Liver (tissue), 9 donors: ENCODE data around the gene TGM4. TPM values are rescaled to one million over a fixed set of nuclear protein-coding genes. Genes with fewer than 3 reads are reported as not detected.

Source experiments
- DNase-seq: peaks from one replicate; pipeline ENCODE4 v3.0.0-alpha.2; 2017; ENCODE audit warnings: low spot score
- H3K27ac ChIP-seq, 2 donors: one replicate each; pipeline ENCODE4 v1.7.0; 2013; ENCODE audit warnings: inconsistent platforms in 2 of 2, low read length in 2 of 2, control low read depth in 1 of 2, low read depth in 1 of 2, mild to moderate bottlenecking in 1 of 2
- H3K27me3 ChIP-seq, 4 donors: one replicate each; pipeline versions ENCODE4 v1.6.1 to v1.7.0; 2013; ENCODE audit warnings: low read length in 3 of 4, inconsistent platforms in 1 of 4, mild to moderate bottlenecking in 1 of 4, moderate library complexity in 1 of 4; ENCODE audit not compliant: control insufficient read depth in 4 of 4, insufficient read depth in 4 of 4
- H3K36me3 ChIP-seq, 4 donors: one replicate each; pipeline versions ENCODE4 v1.6.1 to v1.7.0; 2013; ENCODE audit warnings: low read length in 3 of 4, mild to moderate bottlenecking in 3 of 4, low read depth in 1 of 4, moderate library complexity in 1 of 4; ENCODE audit not compliant: control insufficient read depth in 4 of 4, insufficient read depth in 3 of 4
- H3K4me1 ChIP-seq, 4 donors: one replicate each; pipeline versions ENCODE4 v1.6.1 to v1.7.0; 2013; ENCODE audit warnings: low read length in 3 of 4, mild to moderate bottlenecking in 3 of 4, moderate library complexity in 1 of 4; ENCODE audit not compliant: control insufficient read depth in 4 of 4, insufficient read depth in 4 of 4
- H3K4me3 ChIP-seq, 3 donors: one replicate each; pipeline versions ENCODE4 v1.6.1 to v1.7.0; 2013; ENCODE audit warnings: low read length in 3 of 3, control low read depth in 1 of 3, low read depth in 1 of 3, mild to moderate bottlenecking in 1 of 3
- H3K9ac ChIP-seq, 2 donors: one replicate each; pipeline ENCODE4 v1.7.0; 2013; ENCODE audit warnings: low read length in 2 of 2, mild to moderate bottlenecking in 2 of 2, moderate library complexity in 2 of 2, control low read depth in 1 of 2, low read depth in 1 of 2
- H3K9me3 ChIP-seq, 4 donors: one replicate each; pipeline versions ENCODE4 v1.6.1 to v1.7.0; 2013; ENCODE audit warnings: low read length in 3 of 4; ENCODE audit not compliant: control insufficient read depth in 4 of 4
- FOXA1 ChIP-seq: IDR thresholded peaks from 2 replicates; pipeline ENCODE4 v1.6.1; 2016; ENCODE audit warnings: antibody characterized with exemption
- FOXA2 ChIP-seq: IDR thresholded peaks from 2 replicates; pipeline ENCODE4 v1.6.1; 2016; ENCODE audit warnings: antibody characterized with exemption
- GABPA ChIP-seq, 2 donors: IDR thresholded peaks in 1 of 2; conservative IDR thresholded peaks in 1 of 2; 2 replicates each; pipeline ENCODE4 v1.6.1; 2016; ENCODE audit warnings: antibody characterized with exemption in 2 of 2, mild to moderate bottlenecking in 1 of 2, moderate library complexity in 1 of 2
- HNF4A ChIP-seq, 2 donors: conservative IDR thresholded peaks; 2 replicates each; pipeline ENCODE4 v1.6.1; 2016; ENCODE audit warnings: antibody characterized with exemption in 2 of 2, mild to moderate bottlenecking in 2 of 2
- HNF4G ChIP-seq: IDR thresholded peaks from 2 replicates; pipeline ENCODE4 v1.6.1; 2016; ENCODE audit warnings: antibody characterized with exemption
- JUND ChIP-seq, 2 donors: IDR thresholded peaks; 2 replicates each; pipeline ENCODE4 v1.6.1; 2016; ENCODE audit warnings: antibody characterized with exemption in 2 of 2
- NR2F2 ChIP-seq: IDR thresholded peaks from 2 replicates; pipeline ENCODE4 v1.6.1; 2016; ENCODE audit warnings: antibody characterized with exemption
- RAD21 ChIP-seq, 2 donors: IDR thresholded peaks; 2 replicates each; pipeline ENCODE4 v1.6.1; 2016; ENCODE audit warnings: antibody characterized with exemption in 2 of 2, mild to moderate bottlenecking in 2 of 2
- RXRA ChIP-seq, 2 donors: IDR thresholded peaks; 2 replicates each; pipeline ENCODE4 v1.6.1; 2017 to 2018; ENCODE audit warnings: antibody characterized with exemption in 2 of 2, mild to moderate bottlenecking in 1 of 2
- SP1 ChIP-seq: IDR thresholded peaks from 2 replicates; pipeline ENCODE4 v1.6.1; 2018; ENCODE audit warnings: antibody characterized with exemption, mild to moderate bottlenecking
- TAF1 ChIP-seq: conservative IDR thresholded peaks from 2 replicates; pipeline ENCODE4 v1.6.1; 2016; ENCODE audit warnings: antibody characterized with exemption, mild to moderate bottlenecking
- YY1 ChIP-seq: IDR thresholded peaks from 2 replicates; pipeline ENCODE4 v1.6.1; 2016; ENCODE audit warnings: antibody characterized with exemption, mild to moderate bottlenecking
- WGBS: extraction: QIAGEN DNeasy Blood & Tissue Kit; methylation state at CpG from one replicate; pipeline ENCODE4 v1.1.7; 2013; 5-methylcytosine and 5-hydroxymethylcytosine counted together
- polyA plus RNA-seq, 2 donors: library from polyadenylated mRNA; stranded (reverse) in 1 of 2; unstranded in 1 of 2; fragments of 200-250 nt in 1 of 2; fragments of >200 nt in 1 of 2; fragmentation: Nextera tagmentation in 1 of 2; extraction: Ambion mirVana in 1 of 2; gene quantifications; one replicate each; pipeline versions ENCODE4 v1.2.1 to v1.2.3, GENCODE V29; 2013 to 2015
- total RNA-seq, 2 donors: library from RNA; depleted of rRNA; stranded (reverse); fragments of >200 nt; gene quantifications; one replicate each; pipeline ENCODE4 v1.2.3, GENCODE V29; 2014
- TF ChIP-seq, protein P1 (sequence below): IDR thresholded peaks from 2 replicates; pipeline ENCODE4 v1.6.1; 2016; ENCODE audit warnings: antibody characterized with exemption
- TF ChIP-seq, protein P2 (sequence below): IDR thresholded peaks from 2 replicates; pipeline ENCODE4 v1.6.1; 2016; ENCODE audit warnings: antibody characterized with exemption
- TF ChIP-seq, protein P3 (sequence below): IDR thresholded peaks from 2 replicates; pipeline ENCODE4 v1.6.1; 2016; ENCODE audit warnings: antibody characterized with exemption
- donor health status: healthy.
- donor health status: healthy.
- donor health status: healthy.
- donor health status: healthy.
- donor health status: healthy.

TGM4 gene
- total and polyA plus RNA-seq, 4 donors: not detected

DNA sequence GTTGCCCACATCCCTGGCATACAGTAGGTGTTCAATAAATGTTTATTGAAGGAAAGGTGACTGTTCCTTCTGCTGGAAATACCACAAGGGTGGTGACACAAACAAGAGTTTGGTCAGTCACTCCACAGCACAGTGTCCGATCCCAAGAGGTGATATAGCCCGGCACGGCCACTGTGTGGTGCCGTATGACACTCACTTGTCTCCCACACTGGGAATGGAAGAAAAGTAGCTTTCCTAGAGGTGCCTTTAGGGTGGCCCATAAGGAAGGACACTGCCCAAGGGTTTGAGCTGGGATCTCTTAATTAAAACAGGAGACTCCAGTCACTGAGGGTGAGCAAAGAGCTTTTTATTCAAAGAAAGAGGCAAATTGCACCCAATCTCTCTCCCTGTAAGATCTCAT, 40.5 kb downstream of the TGM4 start:
- DNase-seq: no peak
- WGBS: 66% methylated on average over 4 of the region's 4 CpGs
- no peak overlapping the region for H3K4me3 ChIP-seq
- peaks cover 0 to 2% (median under 1%) of the 10 kb centered on the region in 4 donors for H3K36me3 ChIP-seq
- peaks cover 0 to 7% (median 2%) of the 10 kb centered on the region in 4 donors for H3K9me3 ChIP-seq
- no peak overlapping the region for H3K27ac ChIP-seq
- peaks cover 0 to under 1% (median 0%) of the 10 kb centered on the region in 4 donors for H3K27me3 ChIP-seq
- TF ChIP-seq YY1 (no peak), RAD21 (IDR thresholded peaks at IDR 0.05) (peak in 1 of 2 donors; percentile 68), GABPA (IDR thresholded peaks at IDR 0.05 in 1 of 2, conservative IDR thresholded peaks at IDR 0.05 in 1 of 2) (no peak), NR2F2 (no peak)
- H3K4me1 ChIP-seq: no peaks in the 10 kb centered on the region
- no peak overlapping the region for H3K9ac ChIP-seq

DNA sequence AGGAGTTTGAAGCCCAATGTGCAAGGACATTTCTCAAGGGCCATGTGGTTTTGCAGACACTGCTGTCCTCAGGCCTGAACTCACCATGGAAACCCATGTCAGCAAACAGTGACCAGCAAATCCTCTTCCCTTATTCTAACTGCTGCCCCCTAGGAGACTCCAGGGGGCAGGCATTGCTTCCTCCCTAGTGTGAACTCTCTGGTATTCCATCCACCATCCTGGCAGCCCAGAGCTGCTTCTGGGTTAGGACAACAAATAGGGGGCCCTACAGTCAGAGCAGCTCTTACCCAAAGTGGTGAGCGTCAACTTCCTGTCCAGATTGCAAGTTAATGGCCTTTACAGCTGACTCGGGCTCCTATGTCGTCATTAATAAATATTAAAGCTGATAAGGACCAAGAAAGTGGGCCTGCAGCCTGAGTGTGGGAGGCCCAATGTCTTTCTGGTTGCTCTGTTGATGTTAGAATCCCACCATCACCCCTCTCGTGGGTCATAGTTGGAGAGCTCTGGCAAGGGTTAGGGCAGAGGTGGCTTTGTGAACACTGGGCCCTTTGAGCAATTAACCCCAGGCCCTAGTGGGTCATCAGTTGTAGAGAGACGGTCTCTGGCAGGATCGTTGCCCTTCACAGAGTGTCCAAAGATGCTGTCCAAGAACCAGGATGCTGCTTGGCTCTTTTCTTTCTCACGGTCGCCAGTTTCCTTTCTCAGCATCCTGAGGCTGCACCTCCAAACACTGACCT, 41.5 kb downstream of the TGM4 start:
- Histone ChIP-seq H3K9me3 (peaks cover 0 to 4% (median 0%) of the 10 kb centered on the region in 4 donors), H3K4me1 (no peaks in the 10 kb centered on the region), H3K27me3 (no peaks in the 10 kb centered on the region), H3K36me3 (peaks cover 0 to 2% (median under 1%) of the 10 kb centered on the region in 4 donors), H3K4me3 (no peak overlapping the region), H3K27ac (no peak overlapping the region), H3K9ac (no peak overlapping the region)
- TF ChIP-seq NR2F2: peak; percentile 47
- no peak for TF ChIP-seq FOXA2
- no peak for TF ChIP-seq JUND (IDR thresholded peaks at IDR 0.05)
- WGBS: 81% methylated on average over 8 of the region's 8 CpGs
- no peak for DNase-seq

DNA sequence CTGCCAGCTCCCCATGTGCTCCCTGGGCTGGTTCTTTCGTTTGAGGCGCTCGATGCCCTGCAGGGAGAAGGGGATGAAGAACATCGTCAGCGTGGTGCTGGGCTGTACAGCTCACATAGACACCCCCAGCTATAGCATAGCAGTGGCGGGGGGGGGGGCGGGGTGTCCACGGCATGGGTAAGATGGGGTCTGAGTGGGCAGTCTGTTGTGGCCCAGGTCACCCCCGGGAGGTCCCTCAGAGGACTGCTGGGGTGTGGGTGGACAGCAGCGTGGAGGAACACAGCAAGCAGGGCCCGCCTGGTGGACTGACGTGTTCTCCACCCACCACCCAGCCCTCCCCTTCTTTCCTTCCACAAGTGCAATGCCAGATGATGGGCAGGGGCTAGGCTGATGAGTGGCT, 43.7 kb downstream of the TGM4 start:
- no peak overlapping the region for H3K9ac ChIP-seq
- WGBS: 98% methylated on average over 12 of the region's 12 CpGs
- peaks cover 0 to 17% (median 9%) of the 10 kb centered on the region in 4 donors for H3K36me3 ChIP-seq
- H3K9me3 ChIP-seq: no peaks in the 10 kb centered on the region
- H3K4me1 ChIP-seq: no peaks in the 10 kb centered on the region
- TF ChIP-seq JUND (IDR thresholded peaks at IDR 0.05): no peak
- TF ChIP-seq, protein P1, sequence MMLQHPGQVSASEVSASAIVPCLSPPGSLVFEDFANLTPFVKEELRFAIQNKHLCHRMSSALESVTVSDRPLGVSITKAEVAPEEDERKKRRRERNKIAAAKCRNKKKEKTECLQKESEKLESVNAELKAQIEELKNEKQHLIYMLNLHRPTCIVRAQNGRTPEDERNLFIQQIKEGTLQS: no peak
- no peak for TF ChIP-seq RAD21 (IDR thresholded peaks at IDR 0.05)
- no peak for TF ChIP-seq YY1
- TF ChIP-seq FOXA1: no peak
- TF ChIP-seq SP1: no peak
- TF ChIP-seq, protein P2, sequence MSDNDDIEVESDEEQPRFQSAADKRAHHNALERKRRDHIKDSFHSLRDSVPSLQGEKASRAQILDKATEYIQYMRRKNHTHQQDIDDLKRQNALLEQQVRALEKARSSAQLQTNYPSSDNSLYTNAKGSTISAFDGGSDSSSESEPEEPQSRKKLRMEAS: no peak
- TF ChIP-seq GABPA (IDR thresholded peaks at IDR 0.05 in 1 of 2, conservative IDR thresholded peaks at IDR 0.05 in 1 of 2): no peak
- TF ChIP-seq FOXA2: no peak
- TF ChIP-seq RXRA (IDR thresholded peaks at IDR 0.05): no peak
- no peak for TF ChIP-seq HNF4A (conservative IDR thresholded peaks at IDR 0.05)
- TF ChIP-seq, protein P3, sequence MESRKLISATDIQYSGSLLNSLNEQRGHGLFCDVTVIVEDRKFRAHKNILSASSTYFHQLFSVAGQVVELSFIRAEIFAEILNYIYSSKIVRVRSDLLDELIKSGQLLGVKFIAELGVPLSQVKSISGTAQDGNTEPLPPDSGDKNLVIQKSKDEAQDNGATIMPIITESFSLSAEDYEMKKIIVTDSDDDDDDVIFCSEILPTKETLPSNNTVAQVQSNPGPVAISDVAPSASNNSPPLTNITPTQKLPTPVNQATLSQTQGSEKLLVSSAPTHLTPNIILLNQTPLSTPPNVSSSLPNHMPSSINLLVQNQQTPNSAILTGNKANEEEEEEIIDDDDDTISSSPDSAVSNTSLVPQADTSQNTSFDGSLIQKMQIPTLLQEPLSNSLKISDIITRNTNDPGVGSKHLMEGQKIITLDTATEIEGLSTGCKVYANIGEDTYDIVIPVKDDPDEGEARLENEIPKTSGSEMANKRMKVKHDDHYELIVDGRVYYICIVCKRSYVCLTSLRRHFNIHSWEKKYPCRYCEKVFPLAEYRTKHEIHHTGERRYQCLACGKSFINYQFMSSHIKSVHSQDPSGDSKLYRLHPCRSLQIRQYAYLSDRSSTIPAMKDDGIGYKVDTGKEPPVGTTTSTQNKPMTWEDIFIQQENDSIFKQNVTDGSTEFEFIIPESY: no peak
- TF ChIP-seq NR2F2: no peak
- TF ChIP-seq TAF1: no peak
- no peak for TF ChIP-seq HNF4G
- H3K27ac ChIP-seq: no peak overlapping the region
- no peak overlapping the region for H3K4me3 ChIP-seq
- no peak for DNase-seq
- no peaks in the 10 kb centered on the region for H3K27me3 ChIP-seq
